GM21737 (cell line): ENCODE measurements around the gene UVRAG.
A peak's percentile ranks its signal among the peaks of the same experiment; 100 is the strongest.
"Not testable (repeated sequence)": the region's sequence is repeated elsewhere in the genome, so short reads cannot be mapped to it uniquely, and the experiment has no call there.

Experiments used
- ATAC-seq: cut with Tn5 transposase; IDR thresholded peaks from one replicate; pipeline ENCODE4 v1.9.1; 2021; ENCODE audit warnings: mild to moderate bottlenecking, moderate library complexity; ENCODE audit not compliant: unreplicated experiment

The UVRAG gene

GRCh38 chr11:75873417-75874221 lies 58.6 kb downstream of the UVRAG start:
- peak; percentile 66 for ATAC-seq

GRCh38 chr11:75874684-75875341 lies 59.8 kb downstream of the UVRAG start:
- no peak for ATAC-seq

- ATAC-seq, result not testable (repeated sequence)
Measured at GRCh38 chr11:75877327-75877726, 62.3 kb downstream of the UVRAG start.

GRCh38 chr11:75877931-75878330 lies 62.9 kb downstream of the UVRAG start:
- ATAC-seq, result not testable (repeated sequence)

DNA sequence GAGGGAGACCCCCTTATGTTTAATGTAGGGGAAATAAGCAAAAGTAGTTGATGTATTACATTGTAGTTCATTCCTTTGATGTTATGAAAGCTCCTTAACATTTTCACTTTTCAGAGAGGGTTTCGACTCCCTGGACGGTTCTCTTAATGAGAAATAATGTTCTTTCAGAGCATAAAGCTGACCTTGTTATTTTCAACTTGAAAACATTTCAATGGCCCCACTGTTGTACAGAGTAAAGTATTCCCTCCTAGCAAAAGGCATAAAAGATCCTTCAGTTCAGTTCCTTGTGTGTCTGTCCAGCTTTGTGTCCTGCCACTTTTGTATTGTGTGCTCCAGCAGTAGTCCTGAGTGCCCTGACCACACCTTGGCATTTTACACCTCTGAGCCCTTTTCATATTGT lies 63.9 kb downstream of the UVRAG start:
- ATAC-seq, result no peak

GRCh38 chr11:75879737-75880136 lies 64.7 kb downstream of the UVRAG start:
- ATAC-seq, result no peak

- ATAC-seq, result not testable (repeated sequence)
Measured at GRCh38 chr11:75880343-75880742, 65.3 kb downstream of the UVRAG start.

DNA sequence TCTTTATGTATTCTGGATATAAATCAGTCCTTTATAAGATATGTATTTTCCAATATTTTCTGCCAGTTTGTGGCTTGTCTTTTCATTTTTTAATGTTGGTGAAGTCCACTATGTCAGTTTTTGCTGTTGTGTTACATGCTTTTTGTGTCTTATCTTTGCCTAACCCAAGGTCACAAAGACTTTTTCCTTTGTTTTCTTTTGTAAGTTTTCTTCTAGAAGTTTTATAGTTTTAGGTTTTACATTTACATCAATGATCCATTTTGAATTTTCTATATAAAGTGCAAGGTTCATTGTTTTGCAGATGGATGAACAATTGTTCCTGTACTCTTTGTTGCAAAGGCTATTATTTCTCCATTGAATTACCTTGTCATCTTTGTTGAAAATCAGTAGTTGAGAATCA lies 69.3 kb downstream of the UVRAG start:
- no peak for ATAC-seq

- no peak for ATAC-seq
Measured at GRCh38 chr11:75888416-75888815, 73.4 kb downstream of the UVRAG start.

- peak; percentile 52 for ATAC-seq
Measured at GRCh38 chr11:75891947-75892739, 77.1 kb downstream of the UVRAG start.

GRCh38 chr11:75893251-75893650 lies 78.2 kb downstream of the UVRAG start:
- ATAC-seq, result no peak

DNA sequence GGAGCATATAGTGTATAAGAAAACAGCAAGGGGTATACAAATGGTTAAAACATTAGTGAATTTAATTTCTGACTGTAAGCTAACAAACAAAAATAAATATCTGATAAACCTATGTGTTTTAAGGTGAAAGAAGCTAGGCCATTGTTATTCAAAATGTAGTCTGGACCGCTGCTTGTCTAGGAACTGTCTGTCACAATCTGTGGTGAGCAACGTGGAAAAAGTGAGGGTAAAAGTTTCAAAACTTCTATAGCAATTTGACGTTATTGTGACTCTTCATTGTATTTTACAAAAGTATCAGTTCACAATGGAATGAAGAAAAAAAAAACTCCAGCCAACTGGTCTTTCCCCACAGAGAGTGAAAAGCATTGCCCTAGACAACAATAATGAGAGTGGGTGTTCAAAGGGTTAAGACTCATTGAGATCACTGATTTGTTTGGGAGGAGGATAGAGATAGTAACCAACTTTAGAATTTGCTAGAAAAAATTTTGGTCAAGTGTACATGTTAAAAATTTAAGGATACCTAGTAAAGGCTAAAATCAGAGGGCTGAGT lies 79.1 kb downstream of the UVRAG start:
- no peak for ATAC-seq

- no peak for ATAC-seq
Measured at GRCh38 chr11:75896843-75897419, 81.9 kb downstream of the UVRAG start.

- no peak for ATAC-seq
Measured at GRCh38 chr11:75898871-75899270, 83.9 kb downstream of the UVRAG start.

GRCh38 chr11:75899806-75900205 lies 84.8 kb downstream of the UVRAG start:
- ATAC-seq, result no peak

DNA sequence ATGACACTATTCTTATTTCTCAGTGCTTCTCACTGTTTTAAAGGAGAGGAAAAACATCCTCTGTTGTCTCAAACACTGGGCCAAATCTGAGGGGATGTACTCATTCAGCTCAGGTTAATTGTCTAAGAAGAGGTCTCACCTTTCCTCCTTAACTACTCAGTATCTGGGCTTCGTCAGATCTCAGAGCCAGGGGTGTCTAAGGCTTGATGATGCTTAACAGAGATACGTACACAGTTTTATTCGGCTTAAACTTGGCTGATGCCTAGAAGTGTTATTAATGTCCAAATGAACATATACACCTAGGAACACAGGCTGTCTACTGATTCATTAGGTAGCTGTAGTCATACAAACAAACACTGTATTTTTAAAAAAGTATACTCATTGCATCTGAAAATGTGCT lies 85.8 kb downstream of the UVRAG start:
- no peak for ATAC-seq

GRCh38 chr11:75902631-75903030 lies 87.6 kb downstream of the UVRAG start:
- ATAC-seq, result no peak

DNA sequence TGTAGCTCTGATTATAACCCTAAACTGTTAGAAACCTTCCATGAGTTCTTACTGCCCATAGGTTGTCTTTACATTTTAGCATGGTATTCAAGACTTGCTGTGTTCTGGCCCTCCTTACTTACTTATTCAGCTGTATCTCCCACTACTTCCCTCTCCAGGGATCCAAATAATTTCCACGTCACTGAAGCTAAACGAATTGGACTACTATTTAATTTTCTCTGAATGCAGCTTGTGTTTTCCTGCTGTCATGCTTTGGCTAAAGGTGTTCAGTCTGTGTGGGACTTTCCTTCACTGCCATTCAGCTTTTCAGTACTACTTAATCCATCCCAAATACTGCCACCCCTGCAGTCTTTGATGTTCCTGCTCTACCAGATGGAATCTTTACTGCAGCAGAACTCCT lies 88.3 kb downstream of the UVRAG start:
- ATAC-seq, result no peak

DNA sequence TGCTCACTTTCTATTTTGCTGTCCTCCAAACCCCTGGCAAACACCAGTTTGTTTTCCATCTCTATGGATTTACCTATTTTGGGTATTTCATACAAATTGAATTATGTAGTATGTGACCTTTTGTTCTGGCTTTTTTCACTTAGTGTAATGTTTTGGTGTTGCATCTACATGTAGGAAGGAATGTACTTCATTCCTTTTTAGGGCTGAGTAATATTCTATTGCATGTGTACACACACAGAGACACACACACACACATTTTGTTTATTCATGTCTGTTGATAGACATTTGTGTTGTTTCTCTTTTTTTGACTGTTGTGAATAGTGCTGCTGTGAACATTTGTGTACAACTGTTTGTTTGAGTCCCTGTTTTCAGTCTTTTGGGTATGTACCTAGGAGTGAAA lies 90.4 kb downstream of the UVRAG start:
- no peak for ATAC-seq

- no peak for ATAC-seq
Measured at GRCh38 chr11:75907906-75908527, 93.0 kb downstream of the UVRAG start.
